Kidney epithelial cell (primary cell): ENCODE data around the gene PNMA6E. TPM values are rescaled to one million over a fixed set of nuclear protein-coding genes. Genes with fewer than 3 reads are reported as not detected.
"Not testable (repeated sequence)": the region's sequence is repeated elsewhere in the genome, so short reads cannot be mapped to it uniquely, and the experiment has no call there.

Experiments used
- DNase-seq: peaks from one replicate; pipeline ENCODE4 v3.0.0-alpha.2; 2010; ENCODE audit warnings: low read depth
- H3K27me3 ChIP-seq: 2 replicates; pipeline ENCODE4 v1.6.0; 2011; ENCODE audit warnings: low read length; ENCODE audit not compliant: control insufficient read depth, insufficient read depth
- H3K36me3 ChIP-seq: 2 replicates; pipeline ENCODE4 v1.5.1; 2011; ENCODE audit warnings: low read length; ENCODE audit not compliant: control insufficient read depth, insufficient read depth
- H3K4me3 ChIP-seq: 2 replicates; pipeline ENCODE4 v1.5.1; 2011; ENCODE audit warnings: low read depth, mild to moderate bottlenecking, control low read depth, low read length
- total RNA-seq: library from RNA; depleted of rRNA; stranded (reverse); fragments of >200 nt; gene quantifications from 2 replicates; pipeline ENCODE4 v1.2.3, GENCODE V29; 2015
- TF ChIP-seq, protein P1 (sequence below): IDR thresholded peaks from 2 replicates; pipeline ENCODE4 v1.5.1; 2011; ENCODE audit warnings: mild to moderate bottlenecking, moderate library complexity, low read length, control low read depth, inconsistent platforms; ENCODE audit not compliant: insufficient read depth, poor library complexity, severe bottlenecking

Gene PNMA6E
- total RNA-seq, 1 donor from 2014 or later, result not detected

DNA sequence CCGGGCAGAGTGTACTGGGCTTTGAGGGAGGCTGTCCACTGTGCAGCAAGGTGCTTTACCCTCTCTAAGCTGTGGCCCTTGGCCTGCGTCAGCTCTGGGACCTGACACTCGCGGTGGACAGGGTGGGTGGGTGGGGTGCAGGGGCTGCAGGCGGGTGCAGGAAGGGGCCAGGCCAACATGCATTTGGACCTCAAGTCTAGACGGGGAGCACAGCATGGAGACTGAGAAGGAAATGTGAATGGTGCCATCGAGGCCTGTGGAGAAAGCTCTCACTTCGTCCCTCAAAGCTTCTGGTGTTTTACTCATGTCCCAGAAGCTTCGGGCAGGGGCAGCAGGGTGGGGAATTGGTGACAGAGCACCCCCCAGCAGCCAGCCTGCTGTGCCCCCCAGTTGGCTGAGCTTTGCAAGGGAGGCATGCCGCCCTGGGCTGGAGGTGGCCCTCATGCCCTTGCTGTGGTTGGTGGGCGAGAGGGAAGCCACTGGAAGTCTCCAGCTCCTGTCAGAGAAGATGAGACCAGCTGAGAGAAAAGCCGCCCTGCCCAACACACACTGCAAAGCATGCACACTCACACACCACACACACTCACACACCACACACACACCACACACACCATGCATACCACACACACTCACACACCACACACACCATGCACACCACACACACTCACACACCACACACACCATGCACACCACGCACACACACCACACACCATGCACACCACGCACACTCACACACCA lies 12.3 kb downstream of the PNMA6E start:
- Histone ChIP-seq H3K36me3 (no peaks in the 10 kb centered on the region), H3K27me3 (no peaks in the 10 kb centered on the region), H3K4me3 (no peak overlapping the region)
- no peak for DNase-seq
- TF ChIP-seq, protein P1, sequence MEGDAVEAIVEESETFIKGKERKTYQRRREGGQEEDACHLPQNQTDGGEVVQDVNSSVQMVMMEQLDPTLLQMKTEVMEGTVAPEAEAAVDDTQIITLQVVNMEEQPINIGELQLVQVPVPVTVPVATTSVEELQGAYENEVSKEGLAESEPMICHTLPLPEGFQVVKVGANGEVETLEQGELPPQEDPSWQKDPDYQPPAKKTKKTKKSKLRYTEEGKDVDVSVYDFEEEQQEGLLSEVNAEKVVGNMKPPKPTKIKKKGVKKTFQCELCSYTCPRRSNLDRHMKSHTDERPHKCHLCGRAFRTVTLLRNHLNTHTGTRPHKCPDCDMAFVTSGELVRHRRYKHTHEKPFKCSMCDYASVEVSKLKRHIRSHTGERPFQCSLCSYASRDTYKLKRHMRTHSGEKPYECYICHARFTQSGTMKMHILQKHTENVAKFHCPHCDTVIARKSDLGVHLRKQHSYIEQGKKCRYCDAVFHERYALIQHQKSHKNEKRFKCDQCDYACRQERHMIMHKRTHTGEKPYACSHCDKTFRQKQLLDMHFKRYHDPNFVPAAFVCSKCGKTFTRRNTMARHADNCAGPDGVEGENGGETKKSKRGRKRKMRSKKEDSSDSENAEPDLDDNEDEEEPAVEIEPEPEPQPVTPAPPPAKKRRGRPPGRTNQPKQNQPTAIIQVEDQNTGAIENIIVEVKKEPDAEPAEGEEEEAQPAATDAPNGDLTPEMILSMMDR, result no peak

DNA sequence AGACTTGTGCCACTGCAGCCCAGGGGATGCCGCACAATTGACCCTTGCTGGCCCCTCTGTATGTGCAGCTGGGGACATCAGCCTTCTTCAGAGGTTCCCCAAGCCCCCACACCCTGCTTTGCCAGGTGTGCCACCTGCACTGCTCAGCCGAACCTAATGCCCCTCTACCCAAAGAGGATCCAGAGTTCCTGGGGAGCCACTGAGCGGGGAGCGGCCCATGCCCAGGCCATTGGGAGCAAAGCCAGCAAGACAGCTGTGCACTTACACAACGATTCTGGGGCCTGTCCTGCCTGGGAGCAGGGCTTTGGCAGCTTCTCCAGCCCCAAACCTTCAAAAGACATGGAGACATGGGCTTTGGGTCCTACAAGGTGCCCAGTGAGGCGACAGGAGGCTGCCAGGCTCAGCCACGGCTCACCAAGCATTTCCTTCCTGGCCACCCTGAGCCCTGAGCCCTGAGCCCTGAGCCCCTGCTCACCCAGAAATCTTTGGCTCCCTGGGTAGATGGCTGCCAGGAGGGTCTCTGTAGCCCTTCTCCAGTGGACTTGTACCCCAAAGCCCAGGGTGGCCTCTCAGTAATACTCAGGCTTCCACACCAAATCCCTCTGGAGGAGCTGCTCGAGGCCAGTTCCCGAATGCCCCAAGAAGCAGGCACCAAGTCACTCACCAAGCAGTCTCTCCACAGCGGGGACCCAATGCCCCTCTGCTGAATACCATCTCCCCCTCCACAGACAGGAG lies 13.0 kb downstream of the PNMA6E start:
- no peak overlapping the region for H3K4me3 ChIP-seq
- H3K36me3 ChIP-seq, result no peaks in the 10 kb centered on the region
- TF ChIP-seq, protein P1, result no peak
- H3K27me3 ChIP-seq, result no peaks in the 10 kb centered on the region
- DNase-seq, result no peak

DNA sequence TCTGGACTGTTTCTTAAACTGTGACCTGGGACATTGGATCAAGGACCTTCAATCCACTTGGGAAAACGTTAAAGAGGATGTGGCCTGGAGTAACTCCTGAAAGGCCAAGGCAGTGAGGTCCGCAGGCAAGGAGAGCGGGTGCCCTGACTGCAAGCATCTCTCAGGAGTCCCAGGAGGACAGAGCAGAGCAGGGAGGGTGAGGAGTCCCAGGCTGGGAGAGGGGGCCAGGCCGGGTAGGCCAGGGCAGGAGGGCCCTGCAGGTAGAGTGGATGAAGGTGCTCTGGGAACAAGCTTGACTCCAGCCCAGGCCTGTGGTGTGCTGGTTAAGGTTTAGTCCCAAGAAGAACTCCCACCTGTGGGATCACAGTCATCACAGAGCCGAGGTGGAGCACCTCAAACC lies 13.8 kb downstream of the PNMA6E start:
- TF ChIP-seq, protein P1, result no peak
- Histone ChIP-seq H3K36me3 (no peaks in the 10 kb centered on the region), H3K4me3 (no peak overlapping the region), H3K27me3 (no peaks in the 10 kb centered on the region)
- no peak for DNase-seq

DNA sequence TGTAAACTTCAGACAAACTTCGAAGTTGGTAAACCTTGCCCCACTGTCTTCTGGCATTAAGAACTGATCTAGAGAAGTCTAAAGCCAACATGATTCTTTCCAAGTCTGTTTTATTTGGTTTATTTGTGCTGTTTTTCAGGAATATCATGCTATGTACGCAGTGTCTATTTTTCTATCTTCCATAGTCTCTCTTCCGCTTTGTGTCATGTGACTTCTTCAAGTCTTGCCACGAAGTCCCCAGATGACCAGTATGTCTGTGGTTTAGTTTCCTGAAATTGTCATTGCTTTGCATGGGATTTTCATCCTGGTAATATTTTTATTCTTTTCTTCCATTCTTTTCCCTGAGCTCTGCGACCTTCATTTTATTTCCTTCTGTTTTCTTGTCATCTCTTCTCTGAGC lies 15.1 kb downstream of the PNMA6E start:
- DNase-seq, result no peak

DNA sequence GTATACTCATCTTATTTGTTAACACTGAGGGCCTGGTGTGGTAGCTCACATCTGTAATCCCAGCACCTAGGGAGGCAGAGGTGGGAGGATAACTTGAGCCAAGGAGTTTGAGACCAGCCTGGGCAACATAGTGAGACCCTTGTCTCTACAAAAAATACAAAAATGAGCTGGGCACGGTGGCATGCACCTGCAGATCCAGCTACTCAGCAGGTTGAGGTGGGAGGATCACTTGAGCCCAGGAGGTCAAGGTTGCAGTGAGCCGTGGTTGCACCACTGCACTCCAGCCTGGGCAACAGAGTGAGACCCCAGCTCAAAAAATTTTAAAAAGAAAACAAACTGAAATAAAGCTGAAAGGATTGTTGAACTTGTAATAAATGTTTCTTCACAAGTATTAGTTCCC lies 16.2 kb downstream of the PNMA6E start:
- H3K36me3 ChIP-seq, H3K27me3 ChIP-seq, DNase-seq, H3K4me3 ChIP-seq: not testable (repeated sequence)

More for the DNA sequence above, 15.1 kb downstream of the PNMA6E start:
- Histone ChIP-seq H3K27me3 (no peaks in the 10 kb centered on the region), H3K4me3 (no peak overlapping the region), H3K36me3 (no peaks in the 10 kb centered on the region)
- TF ChIP-seq, protein P1, result no peak

DNA sequence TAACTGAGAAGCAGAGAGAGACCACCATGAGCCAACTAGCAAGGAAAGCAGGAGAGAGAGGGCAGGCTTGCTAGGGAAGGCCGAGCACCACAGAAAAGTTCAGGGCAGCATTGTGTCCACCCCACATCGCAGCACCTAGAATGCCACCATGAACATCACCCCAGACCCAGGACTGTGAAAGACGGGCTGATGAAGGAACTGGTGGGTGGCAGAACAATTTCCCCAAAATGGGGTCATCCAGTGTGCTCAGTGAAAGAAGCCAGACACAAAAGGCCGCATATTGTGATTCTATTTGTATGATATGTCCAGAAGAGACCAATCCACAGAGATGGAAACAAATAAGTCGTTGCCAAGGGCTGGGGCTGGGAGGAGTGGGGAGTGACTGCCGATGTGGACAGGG lies 16.8 kb downstream of the PNMA6E start:
- TF ChIP-seq, protein P1, result no peak
- no peak overlapping the region for H3K4me3 ChIP-seq
- H3K36me3 ChIP-seq, result no peaks in the 10 kb centered on the region
- DNase-seq, result no peak
- no peaks in the 10 kb centered on the region for H3K27me3 ChIP-seq
